OCI-LY1 (cell line): Measurements from ENCODE around the gene CALHM5.

Source experiments
- H2AFZ ChIP-seq: fragments of 200-600 bp; sonication (generic), shearing (Covaris generic); 2 replicates; pipeline ENCODE4 v1.6.0; 2014; ENCODE audit warnings: antibody characterized with exemption, mild to moderate bottlenecking, low read length
- H3F3A ChIP-seq: fragments of 200-600 bp; sonication (generic), shearing (Covaris generic); 2 replicates; pipeline ENCODE4 v1.6.0; 2014; ENCODE audit warnings: mild to moderate bottlenecking, antibody characterized with exemption, low read length, moderate library complexity; ENCODE audit not compliant: insufficient read depth
- H3K27ac ChIP-seq: fragments of 200-600 bp; sonication (generic); 2 replicates; pipeline ENCODE4 v1.5.1; 2014; ENCODE audit warnings: low read length, mixed run types, mild to moderate bottlenecking, low read depth; ENCODE audit not compliant: poor library complexity, severe bottlenecking
- H3K27me3 ChIP-seq: fragments of 200-600 bp; sonication (generic); 2 replicates; pipeline ENCODE4 v1.6.0; 2014; ENCODE audit warnings: antibody characterized with exemption, mild to moderate bottlenecking, low read length, moderate library complexity; ENCODE audit not compliant: insufficient read depth
- H3K36me3 ChIP-seq: fragments of 200-600 bp; sonication (generic); 2 replicates; pipeline ENCODE4 v1.6.1; 2014; ENCODE audit warnings: mild to moderate bottlenecking, antibody characterized with exemption, low read length, moderate library complexity, mixed read lengths; ENCODE audit not compliant: insufficient read depth
- H3K4me1 ChIP-seq: fragments of 200-600 bp; sonication (generic); 2 replicates; pipeline ENCODE4 v1.5.1; 2014; ENCODE audit warnings: mild to moderate bottlenecking, low read length, moderate library complexity; ENCODE audit not compliant: insufficient read depth, severe bottlenecking
- H3K4me2 ChIP-seq: fragments of 200-600 bp; sonication (generic), shearing (Covaris generic); 2 replicates; pipeline ENCODE4 v1.6.1; 2014; ENCODE audit warnings: low read length
- H3K4me3 ChIP-seq: fragments of 200-600 bp; sonication (generic); 2 replicates; pipeline ENCODE4 v1.5.1; 2014; ENCODE audit warnings: low read length, low read depth, mild to moderate bottlenecking, mixed read lengths; ENCODE audit not compliant: poor library complexity, severe bottlenecking
- H3K79me2 ChIP-seq: fragments of 200-600 bp; shearing (Covaris generic); 2 replicates; pipeline ENCODE4 v1.6.1; 2016; ENCODE audit warnings: mixed run types, low read length, mixed read lengths; ENCODE audit not compliant: insufficient read depth
- H3K9ac ChIP-seq: fragments of 200-600 bp; sonication (generic), shearing (Covaris generic); 2 replicates; pipeline ENCODE4 v1.6.1; 2014; ENCODE audit warnings: mild to moderate bottlenecking, low read length, mixed read lengths
- H3K9me2 ChIP-seq: fragments of 200-600 bp; sonication (generic), shearing (Covaris generic); 2 replicates; pipeline ENCODE4 v1.6.1; 2014; ENCODE audit warnings: low read depth, mild to moderate bottlenecking, low read length, mixed read lengths
- H3K9me3 ChIP-seq: fragments of 200-600 bp; shearing (Covaris generic); 2 replicates; pipeline ENCODE4 v1.6.1; 2014; ENCODE audit warnings: low read length, mixed read lengths
- H4K20me1 ChIP-seq: fragments of 200-600 bp; sonication (generic), shearing (Covaris generic); 2 replicates; pipeline ENCODE4 v1.6.0; 2016; ENCODE audit warnings: mild to moderate bottlenecking, low read length; ENCODE audit not compliant: insufficient read depth
- EZH2 ChIP-seq: fragments of 200-600 bp; sonication (generic), shearing (Covaris generic); IDR thresholded peaks from 2 replicates; pipeline ENCODE4 v1.8.0; 2017; ENCODE audit warnings: borderline replicate concordance, mixed run types, mild to moderate bottlenecking, antibody characterized with exemption, low read length, moderate library complexity, mixed read lengths
- TF ChIP-seq, protein P1 (sequence below): fragments of 200-600 bp; sonication (generic), shearing (Covaris generic); IDR thresholded peaks from 2 replicates; pipeline ENCODE4 v1.5.1; 2017; ENCODE audit warnings: mild to moderate bottlenecking, antibody characterized with exemption, low read length, moderate library complexity, mixed read lengths

CALHM5 gene

DNA sequence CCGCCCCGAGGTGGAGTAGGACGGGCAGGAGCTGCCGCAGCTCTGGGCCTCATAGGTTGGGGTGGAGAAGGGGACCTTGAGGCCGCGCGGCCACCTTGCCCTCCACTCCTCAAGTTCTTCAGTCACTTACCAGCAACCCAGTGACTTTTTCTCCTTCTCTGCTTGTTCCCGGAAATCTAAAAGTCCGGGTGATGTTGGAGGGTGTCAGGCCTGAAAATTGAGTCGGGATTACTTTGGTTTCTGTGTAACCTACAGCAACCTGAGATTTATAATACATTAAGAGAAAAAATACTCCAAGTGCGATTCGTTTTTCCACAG, 60.2 kb downstream of the CALHM5 start:
- Histone ChIP-seq H3K4me3 (peak overlapping the region; percentile 85), H3F3A (no peaks in the 10 kb centered on the region), H3K79me2 (peaks cover 26% of the 10 kb centered on the region), H3K9me3 (no peaks in the 10 kb centered on the region), H3K9ac (peak overlapping the region; percentile 89), H3K9me2 (no peaks in the 10 kb centered on the region), H3K4me1 (peaks cover 30% of the 10 kb centered on the region), H4K20me1 (no peaks in the 10 kb centered on the region), H3K27me3 (no peaks in the 10 kb centered on the region), H3K27ac (peak overlapping the region; percentile 47), H3K36me3 (peaks cover 26% of the 10 kb centered on the region), H3K4me2 (peak overlapping the region; percentile 88), H2AFZ (no peak overlapping the region)
- no peak for TF ChIP-seq EZH2
- TF ChIP-seq, protein P1, sequence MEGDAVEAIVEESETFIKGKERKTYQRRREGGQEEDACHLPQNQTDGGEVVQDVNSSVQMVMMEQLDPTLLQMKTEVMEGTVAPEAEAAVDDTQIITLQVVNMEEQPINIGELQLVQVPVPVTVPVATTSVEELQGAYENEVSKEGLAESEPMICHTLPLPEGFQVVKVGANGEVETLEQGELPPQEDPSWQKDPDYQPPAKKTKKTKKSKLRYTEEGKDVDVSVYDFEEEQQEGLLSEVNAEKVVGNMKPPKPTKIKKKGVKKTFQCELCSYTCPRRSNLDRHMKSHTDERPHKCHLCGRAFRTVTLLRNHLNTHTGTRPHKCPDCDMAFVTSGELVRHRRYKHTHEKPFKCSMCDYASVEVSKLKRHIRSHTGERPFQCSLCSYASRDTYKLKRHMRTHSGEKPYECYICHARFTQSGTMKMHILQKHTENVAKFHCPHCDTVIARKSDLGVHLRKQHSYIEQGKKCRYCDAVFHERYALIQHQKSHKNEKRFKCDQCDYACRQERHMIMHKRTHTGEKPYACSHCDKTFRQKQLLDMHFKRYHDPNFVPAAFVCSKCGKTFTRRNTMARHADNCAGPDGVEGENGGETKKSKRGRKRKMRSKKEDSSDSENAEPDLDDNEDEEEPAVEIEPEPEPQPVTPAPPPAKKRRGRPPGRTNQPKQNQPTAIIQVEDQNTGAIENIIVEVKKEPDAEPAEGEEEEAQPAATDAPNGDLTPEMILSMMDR: 0 out of 2 replicates have a peak, but pooled peaks have one; percentile 3

DNA sequence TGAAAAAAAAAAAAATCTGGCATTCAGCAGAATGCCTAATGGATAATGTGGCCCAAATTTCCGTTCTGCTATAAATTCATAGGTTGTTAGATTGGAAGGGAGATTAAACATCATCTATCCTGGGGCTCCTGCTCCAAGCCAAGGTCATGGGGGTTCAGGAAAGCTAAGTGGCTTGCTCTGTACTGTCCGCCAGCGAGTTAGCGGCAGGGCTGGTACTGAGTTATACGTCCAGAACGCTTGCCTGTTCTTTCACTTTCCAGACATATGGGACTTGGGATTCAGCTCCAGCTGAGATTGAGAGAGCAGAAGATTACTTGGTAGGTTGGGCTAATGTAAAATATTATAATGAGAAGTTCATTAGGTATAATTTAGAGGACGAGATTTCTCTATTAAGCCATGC, 60.7 kb downstream of the CALHM5 start:
- no peak overlapping the region for H2AFZ ChIP-seq

More for the DNA sequence above, 60.7 kb downstream of the CALHM5 start:
- H3K27ac ChIP-seq: no peak overlapping the region
- H3K4me1 ChIP-seq: peaks cover 30% of the 10 kb centered on the region
- no peaks in the 10 kb centered on the region for H3K9me3 ChIP-seq
- no peaks in the 10 kb centered on the region for H4K20me1 ChIP-seq
- peak overlapping the region; percentile 89 for H3K9ac ChIP-seq
- H3K79me2 ChIP-seq: peaks cover 26% of the 10 kb centered on the region
- peak overlapping the region; percentile 88 for H3K4me2 ChIP-seq
- peak overlapping the region; percentile 85 for H3K4me3 ChIP-seq
- no peaks in the 10 kb centered on the region for H3F3A ChIP-seq
- H3K9me2 ChIP-seq: no peaks in the 10 kb centered on the region
- no peaks in the 10 kb centered on the region for H3K27me3 ChIP-seq
- H3K36me3 ChIP-seq: peaks cover 32% of the 10 kb centered on the region
- TF ChIP-seq, protein P1: no peak
- no peak for TF ChIP-seq EZH2
